T-helper 9 cell (primary cell): Measurements from ENCODE around the gene CDH22.

Source experiments
- DNase-seq: peaks from one replicate; pipeline ENCODE4 v3.0.0-alpha.2; 2020

The CDH22 gene

DNA sequence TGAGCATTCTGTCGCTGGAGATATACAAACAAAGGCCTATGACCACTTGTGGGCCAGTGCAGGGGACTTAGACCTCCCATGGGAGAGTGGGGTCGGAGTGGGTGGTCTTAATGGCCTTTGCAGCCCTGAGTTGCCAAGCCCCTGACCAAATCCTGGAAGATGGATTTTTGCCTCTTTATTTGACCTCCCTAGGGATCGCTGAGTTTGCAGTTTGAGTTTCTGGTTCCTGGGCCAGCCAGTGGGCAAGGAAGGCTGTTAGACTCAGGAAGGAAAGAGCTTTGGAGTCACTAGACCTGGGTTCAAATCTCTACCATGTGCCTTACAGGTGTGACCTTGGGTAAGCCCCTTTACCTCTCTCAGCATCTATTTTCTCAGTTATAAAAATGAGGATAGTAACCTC, 96.0 kb downstream of the CDH22 start:
- no peak for DNase-seq

DNA sequence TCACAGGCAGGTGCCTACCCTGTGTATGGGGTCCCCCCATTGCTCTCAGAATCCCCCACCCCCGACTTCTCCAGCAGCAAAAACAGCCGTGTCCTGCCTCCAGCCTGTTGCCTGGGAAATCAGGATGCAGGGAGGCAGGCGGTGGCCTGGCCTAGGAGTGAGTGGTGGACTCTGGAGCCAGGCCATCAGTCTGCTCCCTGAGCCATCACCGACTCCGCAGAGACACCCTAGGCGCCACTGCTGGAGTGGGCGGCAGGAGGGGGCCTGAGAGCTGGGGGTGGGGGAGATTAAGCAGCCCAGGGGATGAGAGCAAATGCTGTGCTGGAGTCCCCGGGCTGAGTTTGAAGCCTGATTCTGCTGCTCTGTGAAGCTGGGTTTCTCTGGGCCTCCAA, 97.0 kb downstream of the CDH22 start:
- DNase-seq = no peak

DNA sequence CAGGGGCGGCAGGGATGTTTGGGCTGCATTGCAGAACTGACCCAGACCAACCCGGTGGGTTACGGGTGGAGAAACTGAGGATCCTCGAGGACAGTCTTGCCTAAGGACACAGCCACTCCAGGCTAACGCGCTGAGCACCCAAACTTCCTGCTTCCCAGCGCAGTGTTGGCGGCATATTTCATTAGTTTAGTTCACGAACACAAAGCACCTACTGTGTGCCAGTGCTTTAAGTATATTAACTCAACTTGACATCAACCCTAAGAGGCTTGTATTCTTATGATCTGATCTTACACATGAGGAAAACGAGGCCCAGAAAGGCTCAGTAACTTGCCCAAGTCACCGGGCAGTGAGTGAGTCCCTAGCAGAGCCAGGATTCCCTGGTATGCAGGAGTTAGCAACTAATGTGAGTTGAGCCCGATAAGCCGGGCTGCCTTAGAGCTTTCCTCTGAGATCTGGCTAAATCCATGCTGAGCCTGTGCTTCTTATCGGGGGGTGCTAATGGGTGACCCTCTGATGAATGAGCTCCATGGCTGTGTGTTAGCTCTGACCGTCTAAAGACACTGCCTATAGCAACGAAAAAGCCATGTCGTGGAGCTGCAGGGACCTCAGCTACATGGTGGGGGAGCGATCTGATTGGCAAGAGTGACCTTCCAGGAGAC, 97.5 kb downstream of the CDH22 start:
- DNase-seq = no peak

DNA sequence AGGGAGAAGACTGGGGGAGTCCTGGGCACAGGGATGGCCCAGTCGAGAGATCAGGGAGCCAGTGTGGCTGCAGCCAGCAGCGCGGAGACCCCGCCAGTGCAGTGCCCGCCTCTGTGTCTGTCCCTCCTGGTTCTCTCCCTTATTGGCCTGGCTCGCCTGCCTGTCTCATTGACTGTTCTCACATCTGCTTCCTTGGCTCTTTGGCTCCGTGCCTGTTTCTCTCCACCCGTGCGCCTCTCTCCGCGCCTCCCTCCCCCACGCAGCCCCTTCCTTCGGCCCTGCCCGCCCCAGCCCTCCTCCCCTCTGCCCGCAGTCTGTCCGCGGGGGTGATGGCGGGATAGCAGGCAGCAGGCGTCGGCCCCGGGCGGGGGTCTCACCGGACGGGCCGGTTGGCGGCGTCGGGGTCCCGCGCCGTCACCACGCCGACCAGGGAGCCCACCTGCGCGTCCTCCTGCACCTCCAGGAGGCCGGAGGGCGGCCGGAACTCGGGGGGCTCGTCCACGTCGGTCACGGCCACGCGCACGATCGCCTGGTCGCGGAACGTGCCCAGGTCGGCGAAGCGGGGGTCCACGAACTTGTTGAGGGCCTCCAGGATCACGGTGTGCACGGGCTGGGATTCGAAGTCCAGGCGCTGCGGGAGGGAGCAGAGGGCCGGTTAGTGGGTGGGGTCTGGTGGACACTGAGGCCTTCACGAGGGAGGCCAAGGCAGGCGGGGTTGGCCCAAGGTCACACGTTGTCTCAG, 98.2 kb downstream of the CDH22 start:
- no peak for DNase-seq

DNA sequence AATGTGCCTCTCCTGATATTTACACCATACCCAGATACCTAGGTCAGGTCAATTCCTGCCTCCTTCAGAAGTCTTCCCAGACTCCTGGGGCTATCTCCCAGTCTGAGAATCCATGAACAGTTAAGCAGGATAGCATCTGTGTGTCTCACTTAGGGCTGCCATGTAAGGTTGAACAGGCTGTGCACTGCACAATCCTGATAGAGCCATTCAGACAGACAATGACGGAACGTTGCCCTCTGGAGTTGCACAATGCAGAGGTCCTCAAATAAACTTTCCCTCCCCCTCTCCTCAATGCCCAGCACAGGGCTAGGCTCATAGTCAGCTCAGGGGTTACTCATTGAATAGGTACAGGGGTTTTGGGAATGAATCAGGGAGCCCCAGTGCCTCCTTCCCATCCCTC, 100.5 kb downstream of the CDH22 start:
- no peak for DNase-seq

DNA sequence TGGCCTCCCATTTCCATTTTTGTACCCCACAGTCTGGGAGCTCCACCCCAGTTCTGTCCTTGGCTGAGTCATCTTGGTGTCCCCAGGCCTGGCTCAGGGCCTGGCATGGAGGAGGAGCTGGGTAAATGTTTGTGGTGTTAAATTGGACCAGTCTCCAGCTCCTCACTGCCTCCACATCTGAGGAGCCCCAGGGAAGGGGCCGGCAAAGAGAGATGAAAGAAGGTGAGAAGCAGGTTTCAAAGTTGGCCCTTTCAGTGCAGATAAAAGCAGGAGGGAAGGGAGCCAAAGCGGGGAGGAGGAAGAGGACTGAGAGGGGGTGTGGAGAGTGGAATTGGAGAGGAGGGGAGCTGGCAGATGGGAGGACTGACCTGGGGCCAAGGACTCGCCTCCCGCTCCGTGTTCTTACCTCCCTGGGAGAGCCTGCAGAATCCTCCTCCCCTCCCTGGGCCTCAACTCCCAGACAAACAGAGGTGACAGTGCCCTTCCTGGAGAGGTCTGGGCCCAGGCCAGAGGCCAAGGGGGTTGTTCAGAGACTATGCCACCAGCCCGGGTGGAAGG, 101.2 kb downstream of the CDH22 start:
- no peak for DNase-seq

DNA sequence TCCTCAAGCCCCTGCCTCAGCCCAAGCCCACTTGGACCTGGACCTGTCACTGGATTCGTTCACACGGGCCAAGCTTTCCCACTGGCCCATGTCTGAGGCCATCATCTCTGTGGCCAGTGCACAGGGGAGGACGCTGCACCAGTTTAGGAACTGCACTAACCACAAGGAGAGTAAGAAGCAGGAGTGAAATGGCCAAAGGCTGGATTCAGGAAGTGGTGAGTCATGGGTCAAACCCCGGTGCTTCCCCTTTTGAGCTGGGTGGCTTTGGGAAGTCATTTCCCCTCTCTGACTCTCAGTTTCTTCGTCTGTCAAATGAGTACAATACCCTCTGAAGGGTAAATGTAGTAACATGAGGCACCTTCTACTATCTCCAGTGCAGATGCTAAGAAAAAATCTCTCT, 102.3 kb downstream of the CDH22 start:
- no peak for DNase-seq

DNA sequence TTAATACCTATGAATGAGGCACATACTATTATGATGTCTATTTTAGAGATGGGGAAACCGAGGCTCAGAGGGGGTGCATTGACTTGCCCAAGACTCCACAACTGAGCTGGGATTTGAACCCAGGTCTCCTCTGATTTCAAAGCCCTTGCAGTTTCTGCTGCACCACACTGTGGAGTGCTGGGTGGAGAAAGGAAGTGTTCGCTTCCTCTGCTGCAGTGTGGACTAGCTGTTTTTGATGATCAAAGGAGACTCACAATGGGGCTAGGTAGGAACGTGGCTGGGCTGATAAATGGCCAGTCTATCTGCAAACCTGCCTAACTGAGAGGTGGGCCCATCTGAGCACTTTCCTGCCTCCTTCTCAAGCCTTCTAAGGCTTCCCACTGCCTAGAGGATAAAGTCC, 102.9 kb downstream of the CDH22 start:
- DNase-seq = no peak

DNA sequence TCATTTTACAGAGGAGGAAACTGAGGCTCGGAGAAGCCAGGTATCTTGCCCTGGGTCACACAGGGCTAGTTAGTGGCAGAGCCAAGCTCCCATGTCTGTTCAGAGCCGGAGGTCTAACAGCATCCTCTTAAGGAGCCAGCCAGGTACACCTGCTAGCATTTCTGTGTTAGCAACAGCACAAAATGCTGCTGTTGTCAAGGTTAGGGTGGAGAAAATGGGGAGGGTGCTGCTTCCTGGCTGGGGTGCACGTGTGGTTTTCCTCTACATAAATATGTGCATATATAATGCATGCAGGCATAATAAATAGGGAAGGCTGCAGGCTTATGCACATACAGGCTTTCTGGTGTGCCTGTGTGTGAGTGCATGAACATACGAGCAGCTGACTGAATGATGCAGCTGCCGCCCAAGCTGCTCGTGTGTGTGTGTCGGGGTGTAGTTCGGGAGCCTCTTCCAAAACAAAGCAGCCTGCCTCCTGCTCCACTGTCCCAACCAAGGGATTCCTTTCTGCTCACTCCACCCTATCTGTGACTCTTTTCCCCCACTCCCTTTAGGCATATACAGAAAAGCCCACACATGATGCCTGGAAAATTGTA, 103.6 kb downstream of the CDH22 start:
- no peak for DNase-seq

DNA sequence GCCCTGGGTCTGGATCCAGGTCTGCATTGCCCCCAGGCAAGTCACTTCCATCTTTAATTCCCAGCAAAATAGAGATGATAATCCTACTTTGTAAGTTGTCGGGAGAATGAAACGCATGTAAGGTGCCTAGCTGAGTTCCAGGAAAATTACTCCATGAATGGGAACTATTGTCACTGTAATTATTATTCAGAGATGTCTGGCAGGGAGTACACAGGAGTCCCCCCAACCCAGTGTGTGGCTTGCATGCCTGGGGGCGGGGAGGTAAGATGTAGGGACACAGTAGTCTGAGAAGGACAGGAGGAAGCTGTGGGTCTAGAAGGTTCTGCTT, 104.8 kb downstream of the CDH22 start:
- no peak for DNase-seq

DNA sequence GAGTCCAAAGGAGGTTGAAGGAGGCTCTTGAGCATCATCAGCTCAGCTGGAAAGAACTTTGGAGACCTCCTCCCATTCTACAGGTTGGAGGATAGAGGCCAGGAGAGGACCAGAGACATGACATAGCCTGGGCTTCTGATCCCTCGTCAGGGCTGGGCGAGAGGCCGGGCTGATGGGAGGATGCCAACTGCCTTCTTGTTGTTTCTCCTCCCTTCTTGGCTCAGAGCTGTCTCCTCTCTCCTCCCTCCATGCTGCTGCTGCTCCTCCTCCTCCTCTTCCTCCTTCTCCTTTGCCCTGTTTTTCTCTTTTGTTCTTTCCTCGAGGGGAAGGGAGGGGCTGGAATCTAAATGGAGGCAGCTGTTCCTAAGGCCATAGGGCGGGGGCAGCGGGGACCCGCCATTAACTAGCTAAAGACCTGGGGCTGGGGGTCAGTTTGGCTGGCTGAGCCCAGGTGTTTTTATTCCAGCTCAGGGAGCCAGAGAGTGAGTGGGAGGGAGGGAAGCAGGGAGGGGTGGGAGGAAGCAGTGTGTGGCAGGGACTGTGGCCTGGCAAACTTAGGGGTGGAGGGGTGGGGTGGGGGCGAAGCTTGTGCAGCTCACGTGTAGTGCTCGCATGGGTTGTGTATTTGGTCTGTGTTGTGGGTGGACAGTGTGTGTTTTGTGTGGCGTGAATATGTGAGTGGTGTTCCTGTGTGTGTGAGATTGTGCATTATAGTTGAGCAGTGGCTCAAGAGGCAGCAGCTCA, 105.4 kb downstream of the CDH22 start:
- DNase-seq = no peak

DNA sequence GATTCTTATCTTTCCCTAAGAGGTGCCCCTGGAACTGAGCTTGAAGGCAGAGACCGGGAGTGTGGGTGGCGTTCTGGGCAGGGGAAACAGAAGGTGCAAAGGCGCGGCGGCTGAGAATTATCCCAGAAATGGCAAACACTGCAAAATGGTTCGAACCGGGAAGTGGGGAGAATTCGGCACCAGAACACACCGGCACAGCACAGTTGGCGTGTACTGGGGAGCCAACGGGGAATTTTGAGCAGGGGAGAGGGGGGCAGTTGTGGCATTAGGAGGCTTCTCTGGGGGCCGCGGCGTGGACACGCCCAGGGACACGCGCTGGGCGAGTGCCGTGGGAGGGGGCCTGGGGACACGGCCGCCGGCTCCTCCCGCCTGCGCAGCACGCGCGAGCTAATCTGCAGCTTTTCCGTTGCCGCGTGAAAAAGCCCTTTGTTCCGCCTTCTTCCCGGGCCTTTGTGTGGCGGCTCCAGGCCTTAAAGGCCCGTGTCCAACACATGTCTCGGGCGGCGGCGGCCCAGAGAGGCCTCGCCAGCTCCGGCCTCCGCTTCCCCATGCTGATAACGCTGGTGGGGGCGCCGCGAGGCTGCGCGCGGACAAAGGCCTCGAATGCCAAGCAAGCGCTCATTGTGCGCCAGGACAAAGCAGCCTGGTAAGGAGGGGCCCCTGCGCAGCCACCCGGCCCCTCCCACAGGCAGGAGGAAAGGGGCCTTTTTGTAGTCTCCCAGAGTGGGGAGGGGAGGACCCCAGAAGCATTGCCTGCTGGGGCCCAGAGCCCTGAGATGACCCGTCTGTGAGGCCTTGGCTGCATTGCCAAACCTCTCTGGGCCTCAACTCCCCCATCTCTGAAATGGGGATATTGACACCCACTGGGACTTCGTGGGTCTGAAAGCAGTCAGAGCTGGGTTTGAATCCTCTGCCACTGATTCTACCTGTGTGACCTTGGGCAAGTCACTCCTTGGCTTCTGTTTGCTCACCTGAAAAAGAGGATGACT, 107.4 kb downstream of the CDH22 start:
- DNase-seq = no peak

DNA sequence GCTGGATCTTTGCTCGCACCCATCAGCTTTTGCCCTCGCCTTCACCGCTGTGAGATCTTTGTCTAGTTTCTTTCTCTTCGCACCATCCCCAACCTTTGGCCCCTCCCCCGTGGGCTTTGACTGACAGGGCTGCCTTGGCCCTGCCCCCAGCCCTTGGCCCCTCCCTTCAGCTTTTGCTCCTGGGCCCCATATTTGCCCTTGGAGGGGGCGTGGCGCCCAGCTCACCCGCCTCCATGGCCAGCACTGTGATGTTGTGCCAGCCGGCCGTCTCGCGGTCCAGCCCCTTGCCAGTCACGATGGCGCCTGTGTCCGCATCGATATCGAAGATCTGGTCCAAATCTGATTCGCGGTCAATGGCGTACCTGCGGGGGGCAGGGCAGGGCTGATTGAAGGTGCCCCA, 109.1 kb downstream of the CDH22 start:
- no peak for DNase-seq

DNA sequence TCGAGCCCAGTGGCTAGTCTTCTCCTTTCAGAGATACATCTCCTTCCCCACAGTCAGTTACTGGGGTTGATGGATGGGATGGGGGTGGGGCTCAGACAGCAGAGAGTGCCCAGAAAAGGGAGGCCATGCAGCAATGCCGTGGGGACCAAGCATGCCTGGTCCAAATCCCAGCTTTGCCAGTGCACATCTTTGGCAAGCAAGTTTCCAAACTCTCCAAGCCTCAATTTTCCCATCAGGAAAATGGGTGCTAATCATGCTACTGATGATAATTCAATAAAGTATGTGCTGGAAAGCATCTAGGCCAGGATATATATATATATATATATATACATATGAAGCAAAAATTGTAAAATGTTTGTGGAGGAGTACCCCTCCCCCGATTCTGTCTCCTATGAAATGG, 111.3 kb downstream of the CDH22 start:
- no peak for DNase-seq

DNA sequence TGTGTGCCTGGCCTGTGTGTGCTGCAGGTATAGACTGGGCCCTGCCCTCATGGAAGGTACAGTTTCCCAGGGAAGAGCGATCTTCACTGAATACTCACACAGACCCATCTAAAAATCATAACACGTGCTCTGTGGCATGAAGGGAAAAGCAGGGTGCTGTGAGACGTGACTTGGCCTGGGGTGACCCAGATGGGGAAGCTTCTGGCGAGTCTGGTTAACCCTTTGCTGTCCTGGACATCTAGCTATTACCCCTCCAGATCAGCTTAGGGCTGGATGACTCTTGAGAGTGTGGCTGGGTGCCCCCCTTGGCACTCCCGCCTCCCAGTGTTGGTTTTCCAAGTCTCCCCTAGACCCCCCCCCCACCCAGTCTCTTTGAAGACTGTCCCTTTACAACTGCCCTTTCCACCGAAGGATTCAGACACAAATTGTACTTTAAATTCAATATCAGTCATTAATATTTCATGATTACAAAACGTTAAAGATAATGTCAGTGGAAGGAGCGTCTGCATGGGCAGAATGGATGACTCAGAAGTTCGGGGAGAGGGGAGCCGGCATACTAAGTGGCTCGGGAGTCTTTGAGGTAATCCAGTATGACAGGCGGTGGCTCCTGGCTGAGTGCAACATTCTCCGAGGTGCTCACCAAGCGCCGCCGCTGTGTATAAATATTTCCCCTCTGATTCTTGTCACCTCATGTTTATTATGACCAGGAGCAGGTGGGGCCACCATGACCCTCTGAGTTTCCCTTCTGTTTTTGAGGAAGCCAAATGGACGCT, 112.8 kb downstream of the CDH22 start:
- no peak for DNase-seq

DNA sequence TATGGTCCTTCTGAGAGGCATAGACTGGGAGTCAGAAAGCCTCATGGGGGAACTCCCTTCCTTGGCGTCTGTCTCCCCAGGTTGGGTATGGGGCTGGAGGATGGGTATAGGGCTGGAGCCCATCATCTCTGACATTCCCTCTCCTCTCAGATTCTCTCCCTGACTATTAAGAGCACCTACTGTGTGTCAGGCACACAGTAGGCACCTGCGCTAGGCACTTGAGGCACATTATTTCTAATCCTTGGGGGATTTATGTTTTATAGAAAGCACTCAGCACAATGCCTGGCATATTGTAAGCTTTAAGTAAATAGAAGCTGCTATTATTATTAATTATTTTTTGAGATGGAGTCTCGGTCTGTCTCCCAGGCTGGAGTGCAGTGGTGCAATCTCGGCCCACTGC, 113.9 kb downstream of the CDH22 start:
- no peak for DNase-seq

DNA sequence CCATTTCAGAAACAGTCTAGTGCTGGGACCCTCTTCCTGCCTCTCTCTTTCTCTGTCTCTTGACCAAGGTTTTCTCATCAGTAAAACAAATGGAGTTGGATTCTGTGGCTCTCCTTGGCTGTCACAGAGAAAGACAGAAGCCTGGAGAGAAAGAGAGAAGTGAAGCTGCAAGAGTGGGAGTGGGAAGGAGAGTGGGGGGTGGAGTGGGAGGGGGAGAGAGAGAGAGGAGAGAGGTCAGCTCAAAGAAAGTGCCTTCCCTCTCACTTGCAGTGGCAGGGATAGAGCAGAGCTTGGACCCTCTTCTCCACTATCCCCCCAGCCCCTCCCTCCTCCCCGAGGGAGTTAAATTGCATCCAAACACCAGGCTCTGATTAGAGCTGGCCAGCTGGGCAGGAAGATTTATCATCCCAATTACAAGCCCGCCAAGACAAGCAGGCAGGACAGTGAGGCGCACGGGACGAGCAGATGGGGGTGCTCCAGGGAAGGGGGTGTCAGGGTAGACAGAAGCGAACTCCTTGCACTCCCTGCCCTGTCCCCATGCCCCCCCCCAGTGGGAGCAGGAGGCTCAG, 115.8 kb downstream of the CDH22 start:
- DNase-seq = no peak

DNA sequence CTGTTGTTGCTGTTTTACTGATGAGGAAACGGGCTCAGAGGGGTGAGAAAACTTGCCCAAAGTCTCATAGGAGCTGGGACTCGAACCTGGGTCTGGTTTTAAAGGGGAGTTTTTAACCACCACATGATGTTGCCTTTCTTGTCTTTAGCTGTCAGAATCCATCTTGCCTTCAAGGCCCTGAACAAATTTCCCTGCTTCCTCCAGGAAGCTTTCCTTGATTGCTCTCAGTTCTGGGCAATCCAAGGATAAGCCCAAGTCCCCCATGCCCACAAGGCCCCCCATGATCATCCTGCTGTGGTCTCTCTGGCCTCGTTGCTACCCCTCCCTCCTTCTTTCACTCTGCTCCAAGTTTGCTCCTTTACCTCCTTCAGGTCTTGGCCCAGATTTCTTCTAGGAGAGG, 116.7 kb downstream of the CDH22 start:
- DNase-seq = no peak

DNA sequence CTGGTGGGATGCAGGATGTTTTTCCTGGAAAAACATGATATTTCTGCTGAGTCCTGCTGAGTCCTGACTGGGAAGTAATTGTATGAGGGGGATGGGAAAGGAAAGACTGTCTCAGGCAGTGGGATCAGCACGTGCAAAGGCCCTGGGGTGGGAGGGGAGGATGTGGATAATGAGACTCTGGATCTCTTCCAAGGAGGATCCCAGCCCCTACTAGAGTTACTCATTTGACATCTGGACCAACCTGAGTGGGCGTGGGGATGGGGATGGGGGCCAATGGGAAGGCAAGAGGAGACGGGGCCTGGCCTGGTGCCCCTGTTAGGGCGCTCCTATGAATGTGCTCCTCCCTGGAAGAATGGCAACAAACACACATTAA, 117.1 kb downstream of the CDH22 start:
- DNase-seq = no peak

DNA sequence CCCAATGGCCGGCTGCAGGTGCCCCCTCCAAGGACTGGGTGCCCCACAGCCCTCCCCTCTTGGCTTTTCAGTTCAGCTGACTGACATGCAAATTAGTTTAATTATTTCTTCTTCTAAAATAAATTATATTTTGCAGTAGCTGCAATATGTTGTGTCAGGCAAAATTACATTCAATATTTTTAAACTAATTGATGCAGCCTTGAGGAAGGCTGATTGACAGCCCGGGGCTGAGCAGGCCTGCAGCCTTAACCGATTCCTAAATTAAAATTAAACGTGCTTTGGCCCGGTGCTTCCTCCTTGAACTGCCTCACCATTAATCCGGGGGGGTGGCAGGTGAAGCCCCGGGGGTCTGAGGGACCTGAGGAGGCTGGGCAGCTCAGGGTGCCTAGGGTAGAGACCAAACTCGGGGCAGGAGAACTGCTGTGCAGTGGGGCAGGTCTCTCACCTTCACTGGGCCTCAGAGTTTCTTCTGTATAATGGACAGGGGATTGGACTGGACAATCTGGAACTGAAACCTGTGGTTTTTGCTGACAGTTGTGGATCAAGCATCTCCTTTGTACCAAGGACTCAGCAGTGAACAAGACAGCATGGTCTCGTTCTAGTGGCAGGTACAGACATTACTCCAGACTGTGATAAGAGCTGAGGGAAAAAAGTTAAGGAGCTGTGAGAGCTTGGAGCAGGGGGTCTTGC, 117.7 kb downstream of the CDH22 start:
- DNase-seq = no peak
